ENCODE results near the gene LY9.

- TF ChIP-seq, protein P1, sequence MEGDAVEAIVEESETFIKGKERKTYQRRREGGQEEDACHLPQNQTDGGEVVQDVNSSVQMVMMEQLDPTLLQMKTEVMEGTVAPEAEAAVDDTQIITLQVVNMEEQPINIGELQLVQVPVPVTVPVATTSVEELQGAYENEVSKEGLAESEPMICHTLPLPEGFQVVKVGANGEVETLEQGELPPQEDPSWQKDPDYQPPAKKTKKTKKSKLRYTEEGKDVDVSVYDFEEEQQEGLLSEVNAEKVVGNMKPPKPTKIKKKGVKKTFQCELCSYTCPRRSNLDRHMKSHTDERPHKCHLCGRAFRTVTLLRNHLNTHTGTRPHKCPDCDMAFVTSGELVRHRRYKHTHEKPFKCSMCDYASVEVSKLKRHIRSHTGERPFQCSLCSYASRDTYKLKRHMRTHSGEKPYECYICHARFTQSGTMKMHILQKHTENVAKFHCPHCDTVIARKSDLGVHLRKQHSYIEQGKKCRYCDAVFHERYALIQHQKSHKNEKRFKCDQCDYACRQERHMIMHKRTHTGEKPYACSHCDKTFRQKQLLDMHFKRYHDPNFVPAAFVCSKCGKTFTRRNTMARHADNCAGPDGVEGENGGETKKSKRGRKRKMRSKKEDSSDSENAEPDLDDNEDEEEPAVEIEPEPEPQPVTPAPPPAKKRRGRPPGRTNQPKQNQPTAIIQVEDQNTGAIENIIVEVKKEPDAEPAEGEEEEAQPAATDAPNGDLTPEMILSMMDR (IDR thresholded peaks at IDR 0.05; ENCODE audit: low read depth, low read length, missing input control), result no peak
- TF ChIP-seq RAD21 (IDR thresholded peaks at IDR 0.05), result no peak
- TF ChIP-seq, protein P2, sequence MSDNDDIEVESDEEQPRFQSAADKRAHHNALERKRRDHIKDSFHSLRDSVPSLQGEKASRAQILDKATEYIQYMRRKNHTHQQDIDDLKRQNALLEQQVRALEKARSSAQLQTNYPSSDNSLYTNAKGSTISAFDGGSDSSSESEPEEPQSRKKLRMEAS (IDR thresholded peaks at IDR 0.05), result no peak
- TF ChIP-seq RXRA (IDR thresholded peaks at IDR 0.05), result no peak
- no peak for TF ChIP-seq SP1 (IDR thresholded peaks at IDR 0.05)
- TF ChIP-seq, protein P3, sequence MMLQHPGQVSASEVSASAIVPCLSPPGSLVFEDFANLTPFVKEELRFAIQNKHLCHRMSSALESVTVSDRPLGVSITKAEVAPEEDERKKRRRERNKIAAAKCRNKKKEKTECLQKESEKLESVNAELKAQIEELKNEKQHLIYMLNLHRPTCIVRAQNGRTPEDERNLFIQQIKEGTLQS (IDR thresholded peaks at IDR 0.05), result no peak
- no peak for TF ChIP-seq JUND (IDR thresholded peaks at IDR 0.05)
- no peak for TF ChIP-seq YY1 (IDR thresholded peaks at IDR 0.05)
- TF ChIP-seq TAF1 (conservative IDR thresholded peaks at IDR 0.05), result no peak
- no peak for TF ChIP-seq FOXA1 (IDR thresholded peaks at IDR 0.05)
Measured at GRCh38 chr1:160806784-160807183, 10.8 kb downstream of the LY9 start.
